CD8-positive, alpha-beta memory T cell (primary cell): ENCODE results near the gene YKT6. TPM values are rescaled to one million over a fixed set of nuclear protein-coding genes. Genes with fewer than 3 reads are reported as not detected.

Experiments used
- CTCF ChIA-PET: fragments of 350-600 bp; sonication (Branson Sonifier 250); formaldehyde crosslinking; loops from one replicate; lab custom pipeline; 2021; ENCODE audit warnings: antibody characterized with exemption; lab: Charles Lee
- POLR2A ChIA-PET: fragments of 350-600 bp; sonication (Branson Sonifier 250); formaldehyde crosslinking; loops from one replicate; lab custom pipeline; 2021; ENCODE audit warnings: antibody characterized with exemption; lab: Charles Lee
- DNase-seq, 5 donors: peaks; one replicate each; pipeline versions ENCODE4 v3.0.0 to v3.0.0-alpha.2; 2020 to 2022; ENCODE audit warnings: mixed read lengths in 1 of 5
- H3K27ac ChIP-seq: one replicate; pipeline ENCODE4 v1.7.0; 2013; ENCODE audit warnings: low read depth, mild to moderate bottlenecking, low read length, moderate library complexity
- H3K27me3 ChIP-seq: 2 replicates; pipeline ENCODE4 v1.7.0; 2013; ENCODE audit warnings: low read length, mild to moderate bottlenecking; ENCODE audit not compliant: insufficient read depth, poor library complexity, severe bottlenecking
- H3K36me3 ChIP-seq: 2 replicates; pipeline ENCODE4 v1.7.0; 2013; ENCODE audit warnings: mild to moderate bottlenecking, low read length, moderate library complexity; ENCODE audit not compliant: insufficient read depth
- H3K4me1 ChIP-seq: 2 replicates; pipeline ENCODE4 v1.7.0; 2013; ENCODE audit warnings: mild to moderate bottlenecking, low read length, moderate library complexity; ENCODE audit not compliant: insufficient read depth
- H3K4me3 ChIP-seq: 2 replicates; pipeline ENCODE4 v1.7.0; 2013; ENCODE audit warnings: mild to moderate bottlenecking, low read length
- H3K9me3 ChIP-seq: 2 replicates; pipeline ENCODE4 v1.7.0; 2013; ENCODE audit warnings: mild to moderate bottlenecking, low read length
- H3K27ac Mint-ChIP-seq, 8 donors: one replicate each; pipeline ENCODE4 v1.8.0; 2020 to 2021; ENCODE audit warnings: mixed read lengths in 8 of 8, mild to moderate bottlenecking in 6 of 8, inconsistent platforms in 3 of 8, moderate library complexity in 3 of 8
- H3K27me3 Mint-ChIP-seq, 2 donors: one replicate each; pipeline ENCODE4 v1.8.0; 2020 to 2021; ENCODE audit warnings: mixed read lengths in 2 of 2, mild to moderate bottlenecking in 1 of 2, moderate library complexity in 1 of 2
- H3K36me3 Mint-ChIP-seq, 3 donors: one replicate each; pipeline ENCODE4 v1.8.0; 2020 to 2021; ENCODE audit warnings: mixed read lengths in 3 of 3, inconsistent platforms in 1 of 3, mild to moderate bottlenecking in 1 of 3
- H3K4me1 Mint-ChIP-seq, 3 donors: one replicate each; pipeline ENCODE4 v1.8.0; 2020 to 2021; ENCODE audit warnings: mixed read lengths in 3 of 3, inconsistent platforms in 1 of 3, mild to moderate bottlenecking in 1 of 3
- H3K4me3 Mint-ChIP-seq, 7 donors: one replicate each; pipeline ENCODE4 v1.8.0; 2020 to 2021; ENCODE audit warnings: mixed read lengths in 7 of 7, mild to moderate bottlenecking in 6 of 7, moderate library complexity in 4 of 7, inconsistent platforms in 2 of 7
- H3K9me3 Mint-ChIP-seq, 5 donors: one replicate each; pipeline ENCODE4 v1.8.0; 2020 to 2022; ENCODE audit warnings: mixed read lengths in 5 of 5, mild to moderate bottlenecking in 3 of 5, moderate library complexity in 2 of 5, inconsistent platforms in 1 of 5
- polyA plus RNA-seq: library from polyadenylated mRNA; unstranded; fragments of 300-500 nt; fragmentation: Illumina TruSeq; gene quantifications from one replicate; pipeline ENCODE4 v1.2.3, GENCODE V29; 2021
- total RNA-seq, 2 experiments: library from RNA; stranded (reverse); gene quantifications; one replicate each; pipeline ENCODE4 v1.2.3, GENCODE V29; 2021

Gene YKT6
- total and polyA plus RNA-seq, 3 experiments from 2014 or later, result 44.9 to 94.6 (median 92.6) TPM

DNA sequence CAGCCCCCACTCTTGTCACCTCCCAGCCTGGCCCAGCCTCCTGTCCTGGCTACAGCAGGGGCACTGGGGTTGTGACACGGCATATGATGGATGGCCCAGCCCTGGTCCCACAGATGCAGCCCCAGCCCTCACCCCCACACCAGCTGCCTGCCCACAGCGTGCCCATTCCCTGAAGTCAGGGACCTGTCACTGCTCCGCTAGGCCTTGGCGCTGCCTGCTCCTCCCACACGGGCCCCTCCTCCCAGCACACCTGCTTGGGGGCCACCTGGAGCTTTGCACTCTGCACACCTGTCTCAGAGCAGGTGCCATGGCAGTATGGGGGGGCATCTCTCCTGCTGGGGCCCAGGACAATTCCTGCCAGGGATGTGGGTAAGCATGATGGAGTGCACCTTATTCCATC is 15.0 kb upstream of the YKT6 start:
- H3K4me3 Mint-ChIP-seq, result no peak overlapping the region

DNA sequence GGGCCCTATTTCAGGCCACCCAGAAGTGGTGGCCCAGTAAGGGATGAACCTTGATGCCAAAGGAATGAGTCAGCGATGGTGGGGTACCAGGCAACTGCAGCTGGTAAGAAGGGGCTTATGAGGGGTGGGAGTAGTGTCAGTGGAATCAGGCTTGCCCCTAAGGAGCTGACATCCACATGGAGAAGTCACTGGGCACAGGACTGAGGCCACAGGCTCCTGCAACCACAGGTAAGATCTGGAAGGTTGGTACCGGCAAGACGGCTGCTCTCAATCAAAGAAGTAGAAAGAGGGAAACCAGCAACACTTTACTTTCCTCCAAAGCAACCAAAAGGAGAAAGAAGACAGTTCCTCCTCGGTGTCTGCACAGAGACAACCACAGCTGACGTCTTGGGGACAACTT is 14.0 kb upstream of the YKT6 start:
- Mint-ChIP-seq H3K27ac (peak overlapping the region in 1 of 8 donors; percentile 49), H3K9me3 (peaks cover 0 to 6% (median 2%) of the 10 kb centered on the region in 5 donors), H3K4me1 (no peaks in the 10 kb centered on the region), H3K36me3 (peaks cover 0 to 3% (median 0%) of the 10 kb centered on the region in 3 donors), H3K4me3 (no peak overlapping the region), H3K27me3 (peaks cover 2 to 12% of the 10 kb centered on the region in 2 donors)
- POLR2A ChIA-PET, result no interaction called here
- H3K9me3 ChIP-seq, result no peaks in the 10 kb centered on the region
- H3K4me1 ChIP-seq, result no peaks in the 10 kb centered on the region
- H3K27ac ChIP-seq, result no peak overlapping the region
- no peak for DNase-seq
- no peak overlapping the region for H3K4me3 ChIP-seq
- no peaks in the 10 kb centered on the region for H3K36me3 ChIP-seq
- CTCF ChIA-PET, result no interaction called here
- no peaks in the 10 kb centered on the region for H3K27me3 ChIP-seq

More for the DNA sequence above, 15.0 kb upstream of the YKT6 start:
- no peak overlapping the region for H3K27ac Mint-ChIP-seq
- Histone ChIP-seq H3K4me3 (no peak overlapping the region), H3K4me1 (no peaks in the 10 kb centered on the region), H3K9me3 (no peaks in the 10 kb centered on the region), H3K27ac (no peak overlapping the region), H3K27me3 (no peaks in the 10 kb centered on the region), H3K36me3 (no peaks in the 10 kb centered on the region)
- H3K9me3 Mint-ChIP-seq, result peaks cover 0 to 6% (median 3%) of the 10 kb centered on the region in 5 donors
- H3K36me3 Mint-ChIP-seq, result peaks cover 0 to 3% (median 0%) of the 10 kb centered on the region in 3 donors
- H3K27me3 Mint-ChIP-seq, result peaks cover 3 to 18% of the 10 kb centered on the region in 2 donors
- no peak for DNase-seq
- CTCF ChIA-PET, result no interaction called here
- no peaks in the 10 kb centered on the region for H3K4me1 Mint-ChIP-seq
- POLR2A ChIA-PET, result interaction anchor here (0.5 kb wide), 1 partner anchor 795 kb away, joined by 4 read pairs; no protein-coding TSS in a partner anchor

GRCh38 chr7:44187636-44188416 is 13.0 kb upstream of the YKT6 start:
- DNase-seq, result no peak
- no peak overlapping the region for H3K4me3 ChIP-seq
- H3K4me1 ChIP-seq, result no peaks in the 10 kb centered on the region
- H3K27ac ChIP-seq, result no peak overlapping the region
- H3K27me3 Mint-ChIP-seq, result peaks cover 6 to 18% of the 10 kb centered on the region in 2 donors
- ChIA-PET CTCF (no interaction called here), POLR2A (no interaction called here)
- H3K9me3 ChIP-seq, result no peaks in the 10 kb centered on the region
- H3K36me3 ChIP-seq, result no peaks in the 10 kb centered on the region
- H3K27ac Mint-ChIP-seq, result no peak overlapping the region
- peaks cover 0 to 3% (median 0%) of the 10 kb centered on the region in 3 donors for H3K36me3 Mint-ChIP-seq
- peaks cover 5% of the 10 kb centered on the region for H3K27me3 ChIP-seq
- no peak overlapping the region for H3K4me3 Mint-ChIP-seq
- H3K9me3 Mint-ChIP-seq, result peaks cover 0 to 4% (median 2%) of the 10 kb centered on the region in 5 donors
- no peaks in the 10 kb centered on the region for H3K4me1 Mint-ChIP-seq

DNA sequence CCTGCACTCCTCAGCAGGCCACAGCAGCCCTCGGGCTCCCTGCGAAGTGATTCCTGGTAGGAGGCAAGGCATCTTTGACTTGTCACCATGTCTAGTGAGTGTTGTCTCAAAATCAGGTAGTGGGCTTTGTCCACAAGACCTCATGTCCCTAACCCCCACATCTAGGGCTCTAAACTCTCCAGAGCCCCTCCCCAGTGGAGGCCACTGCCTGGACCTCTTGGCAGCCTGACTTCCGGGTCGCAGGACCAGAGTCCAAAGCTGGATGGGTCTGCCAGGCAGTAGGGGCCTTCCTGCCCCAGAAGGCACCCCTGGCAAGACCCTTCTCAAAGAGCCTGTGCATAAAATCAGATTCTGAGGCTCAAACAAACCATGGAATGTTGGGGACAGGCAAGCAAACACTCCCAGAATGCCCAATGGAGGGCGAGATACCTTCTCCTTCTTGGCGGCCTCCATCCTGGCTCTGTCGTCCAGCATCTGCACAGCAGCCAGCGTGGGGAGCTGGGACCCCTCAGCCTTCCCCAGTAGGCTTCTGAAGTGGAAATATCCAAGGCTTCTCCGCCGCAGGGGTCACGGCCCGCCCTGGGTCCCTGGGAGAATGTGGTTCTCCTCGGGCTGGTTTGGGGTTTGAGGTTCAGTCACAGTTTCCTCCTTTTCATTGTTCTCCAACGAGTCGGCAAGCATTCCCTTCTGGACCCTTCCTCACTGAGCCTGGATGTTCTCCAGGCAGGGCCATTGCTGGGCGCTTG is 12.1 kb upstream of the YKT6 start:
- no peaks in the 10 kb centered on the region for H3K4me1 ChIP-seq

DNA sequence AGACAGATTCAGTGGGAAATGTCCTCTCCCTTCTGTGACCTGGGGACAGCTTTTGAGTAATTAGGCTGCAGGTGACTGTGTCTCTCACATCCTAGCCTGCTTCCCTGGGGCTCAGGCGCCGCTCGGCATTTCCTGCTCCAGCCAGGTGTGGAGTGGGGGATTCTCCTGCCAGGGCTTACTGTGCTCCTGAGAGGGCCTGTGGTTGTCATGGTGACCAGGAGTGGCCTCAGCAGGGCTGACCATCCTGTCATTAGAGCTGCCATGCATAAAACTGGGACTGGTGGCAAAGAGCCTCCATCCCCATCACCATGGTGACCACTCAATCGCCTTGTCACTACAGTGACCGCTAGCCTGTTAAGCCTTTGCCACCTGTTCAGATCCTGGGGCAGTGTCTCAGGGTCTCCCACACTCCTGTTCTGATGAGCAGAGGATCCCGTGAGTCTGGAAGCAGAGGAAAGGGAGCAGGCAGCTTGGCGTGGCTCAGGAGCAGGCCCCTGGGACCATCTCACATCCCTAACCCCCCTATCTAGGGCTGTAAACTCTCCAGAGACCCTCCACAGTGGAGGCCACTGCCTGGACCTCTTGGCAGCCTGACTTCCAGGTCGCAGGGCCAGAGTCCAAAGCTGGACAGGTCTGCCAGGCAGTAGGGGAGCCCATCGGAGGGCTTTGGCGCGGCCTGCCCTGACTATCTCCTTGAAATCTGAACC is 11.3 kb upstream of the YKT6 start, which contains the start of gene GCK:
Gene GCK (minus strand): TSS at position 154 of the 707 bp plus-strand sequence. CDS start 486 bp downstream, outside the sequence.
- Histone ChIP-seq H3K4me3 (no peak within 1 kb of the TSS), H3K27me3 (peaks cover 5% of the 10 kb centered on the region), H3K9me3 (no peaks in the 10 kb centered on the region), H3K27ac (no peak within 1 kb of the TSS), H3K36me3 (no peaks in the 10 kb centered on the region), H3K4me1 (no peaks in the 10 kb centered on the region)
- no peak for DNase-seq
- Mint-ChIP-seq H3K4me1 (no peaks in the 10 kb centered on the region), H3K27me3 (peaks cover 6 to 22% of the 10 kb centered on the region in 2 donors), H3K36me3 (no peaks in the 10 kb centered on the region), H3K9me3 (no peaks in the 10 kb centered on the region), H3K4me3 (no peak within 1 kb of the TSS), H3K27ac (no peak within 1 kb of the TSS)
- ChIA-PET POLR2A (no interaction called here), CTCF (no interaction called here)

More for the DNA sequence above, 12.1 kb upstream of the YKT6 start:
- ChIA-PET POLR2A (no interaction called here), CTCF (no interaction called here)
- Mint-ChIP-seq H3K4me1 (no peaks in the 10 kb centered on the region), H3K27me3 (peaks cover 6 to 18% of the 10 kb centered on the region in 2 donors), H3K36me3 (no peaks in the 10 kb centered on the region), H3K27ac (no peak overlapping the region), H3K9me3 (no peaks in the 10 kb centered on the region), H3K4me3 (no peak overlapping the region)
- no peak for DNase-seq
- Histone ChIP-seq H3K9me3 (no peaks in the 10 kb centered on the region), H3K27me3 (peaks cover 5% of the 10 kb centered on the region), H3K27ac (no peak overlapping the region), H3K4me3 (no peak overlapping the region), H3K36me3 (no peaks in the 10 kb centered on the region)

GRCh38 chr7:44189993-44190872 is 10.5 kb upstream of the YKT6 start:
- H3K27me3 ChIP-seq, result peaks cover 5% of the 10 kb centered on the region
- H3K27me3 Mint-ChIP-seq, result peaks cover 4 to 22% of the 10 kb centered on the region in 2 donors
- ChIA-PET CTCF (no interaction called here), POLR2A (no interaction called here)
- no peaks in the 10 kb centered on the region for H3K4me1 ChIP-seq
- H3K4me3 ChIP-seq, result no peak overlapping the region
- H3K9me3 Mint-ChIP-seq, result no peaks in the 10 kb centered on the region
- no peaks in the 10 kb centered on the region for H3K36me3 ChIP-seq
- no peak overlapping the region for H3K4me3 Mint-ChIP-seq
- H3K36me3 Mint-ChIP-seq, result no peaks in the 10 kb centered on the region
- H3K27ac ChIP-seq, result no peak overlapping the region
- no peak overlapping the region for H3K27ac Mint-ChIP-seq
- H3K4me1 Mint-ChIP-seq, result no peaks in the 10 kb centered on the region
- no peaks in the 10 kb centered on the region for H3K9me3 ChIP-seq
- DNase-seq, result no peak

GRCh38 chr7:44191171-44191570 is 9.6 kb upstream of the YKT6 start:
- H3K4me1 Mint-ChIP-seq, result no peaks in the 10 kb centered on the region
- H3K27me3 Mint-ChIP-seq, result peaks cover 6 to 22% of the 10 kb centered on the region in 2 donors
- H3K36me3 Mint-ChIP-seq, result no peaks in the 10 kb centered on the region
- H3K9me3 Mint-ChIP-seq, result no peaks in the 10 kb centered on the region
- H3K4me1 ChIP-seq, result no peaks in the 10 kb centered on the region
- no peak overlapping the region for H3K4me3 Mint-ChIP-seq
- no peaks in the 10 kb centered on the region for H3K9me3 ChIP-seq
- ChIA-PET POLR2A (no interaction called here), CTCF (no interaction called here)
- peaks cover 5% of the 10 kb centered on the region for H3K27me3 ChIP-seq
- H3K36me3 ChIP-seq, result no peaks in the 10 kb centered on the region
- DNase-seq, result no peak
- no peak overlapping the region for H3K4me3 ChIP-seq
- no peak overlapping the region for H3K27ac ChIP-seq
- H3K27ac Mint-ChIP-seq, result no peak overlapping the region
